ENCODE data around the gene MBNL2.

MBNL2 gene

GRCh38 chr13:97380696-97381095 lies 158.6 kb downstream of the MBNL2 start:
- no peaks in the 10 kb centered on the region for H3K9me3 Mint-ChIP-seq
- peaks cover 10 to 22% of the 10 kb centered on the region in 2 donors for H3K36me3 Mint-ChIP-seq
- H3K27ac Mint-ChIP-seq, result no peak overlapping the region
- ATAC-seq (replicated peaks) (no peak), DNase-seq (no peak)
- no peak overlapping the region for H3K4me3 Mint-ChIP-seq
- peaks cover 3 to 5% of the 10 kb centered on the region in 2 donors for H3K4me1 Mint-ChIP-seq
- no peaks in the 10 kb centered on the region for H3K27me3 Mint-ChIP-seq

GRCh38 chr13:97381189-97381588 lies 159.1 kb downstream of the MBNL2 start:
- no peak overlapping the region for H3K27ac Mint-ChIP-seq

GRCh38 chr13:97382276-97382675 lies 160.1 kb downstream of the MBNL2 start:
- no peak for DNase-seq
- Mint-ChIP-seq H3K36me3 (peaks cover 8 to 20% of the 10 kb centered on the region in 2 donors), H3K4me1 (peaks cover 14 to 20% of the 10 kb centered on the region in 2 donors), H3K27me3 (no peaks in the 10 kb centered on the region), H3K9me3 (no peaks in the 10 kb centered on the region), H3K4me3 (no peak overlapping the region), H3K27ac (no peak overlapping the region)
- no peak for ATAC-seq (replicated peaks)

More at GRCh38 chr13:97381189-97381588, 159.1 kb downstream of the MBNL2 start:
- no peak overlapping the region for H3K4me3 Mint-ChIP-seq
- ATAC-seq (replicated peaks) (no peak), DNase-seq (no peak)
- H3K36me3 Mint-ChIP-seq, result peaks cover 10 to 20% of the 10 kb centered on the region in 2 donors
- no peaks in the 10 kb centered on the region for H3K27me3 Mint-ChIP-seq
- H3K4me1 Mint-ChIP-seq, result peaks cover 5 to 9% of the 10 kb centered on the region in 2 donors
- H3K9me3 Mint-ChIP-seq, result no peaks in the 10 kb centered on the region

- no peak overlapping the region for H3K4me3 Mint-ChIP-seq
Measured at GRCh38 chr13:97384371-97384770, 162.2 kb downstream of the MBNL2 start.

GRCh38 chr13:97385146-97385545 lies 163.0 kb downstream of the MBNL2 start:
- peaks cover 4 to 27% of the 10 kb centered on the region in 2 donors for H3K36me3 Mint-ChIP-seq
- DNase-seq, result no peak
- H3K27ac Mint-ChIP-seq, result no peak overlapping the region
- H3K9me3 Mint-ChIP-seq, result no peaks in the 10 kb centered on the region
- H3K27me3 Mint-ChIP-seq, result no peaks in the 10 kb centered on the region
- no peak for ATAC-seq (replicated peaks)
- no peak overlapping the region for H3K4me3 Mint-ChIP-seq
- peaks cover 28 to 35% of the 10 kb centered on the region in 2 donors for H3K4me1 Mint-ChIP-seq

More at GRCh38 chr13:97384371-97384770, 162.2 kb downstream of the MBNL2 start:
- Mint-ChIP-seq H3K4me1 (peaks cover 28 to 35% of the 10 kb centered on the region in 2 donors), H3K27me3 (no peaks in the 10 kb centered on the region), H3K27ac (no peak overlapping the region), H3K36me3 (peaks cover 5 to 27% of the 10 kb centered on the region in 2 donors), H3K9me3 (no peaks in the 10 kb centered on the region)
- no peak for ATAC-seq (replicated peaks)
- DNase-seq, result no peak

- H3K4me1 Mint-ChIP-seq, result peaks cover 28 to 35% of the 10 kb centered on the region in 2 donors
- H3K27me3 Mint-ChIP-seq, result no peaks in the 10 kb centered on the region
- no peak for ATAC-seq (replicated peaks)
- no peak for DNase-seq
- H3K4me3 Mint-ChIP-seq, result no peak overlapping the region
- H3K27ac Mint-ChIP-seq, result no peak overlapping the region
- no peaks in the 10 kb centered on the region for H3K9me3 Mint-ChIP-seq
- H3K36me3 Mint-ChIP-seq, result peaks cover 4 to 24% of the 10 kb centered on the region in 2 donors
Measured at GRCh38 chr13:97385854-97386253, 163.7 kb downstream of the MBNL2 start.

GRCh38 chr13:97386801-97387484 lies 164.8 kb downstream of the MBNL2 start:
- Mint-ChIP-seq H3K4me1 (peaks cover 28 to 35% of the 10 kb centered on the region in 2 donors), H3K36me3 (peaks cover 4 to 20% of the 10 kb centered on the region in 2 donors), H3K27me3 (no peaks in the 10 kb centered on the region), H3K9me3 (no peaks in the 10 kb centered on the region), H3K4me3 (peak overlapping the region in 1 of 2 donors; percentile 29), H3K27ac (peak overlapping the region; percentile 42)
- ATAC-seq (replicated peaks) (peak; percentile 55 to 61), DNase-seq (no peak)

GRCh38 chr13:97387485-97387839 lies 165.3 kb downstream of the MBNL2 start:
- DNase-seq (no peak), ATAC-seq (replicated peaks) (no peak)
- Mint-ChIP-seq H3K9me3 (no peaks in the 10 kb centered on the region), H3K36me3 (peaks cover 4 to 17% of the 10 kb centered on the region in 2 donors), H3K27me3 (no peaks in the 10 kb centered on the region), H3K4me3 (peak overlapping the region in 1 of 2 donors; percentile 29), H3K4me1 (peaks cover 28 to 35% of the 10 kb centered on the region in 2 donors), H3K27ac (peak overlapping the region; percentile 14)

- Mint-ChIP-seq H3K4me3 (no peak overlapping the region), H3K27me3 (no peaks in the 10 kb centered on the region), H3K9me3 (no peaks in the 10 kb centered on the region), H3K4me1 (peaks cover 28 to 35% of the 10 kb centered on the region in 2 donors), H3K36me3 (peaks cover 0 to 13% of the 10 kb centered on the region in 2 donors), H3K27ac (no peak overlapping the region)
- DNase-seq (no peak), ATAC-seq (replicated peaks) (no peak)
Measured at GRCh38 chr13:97387890-97388289, 165.8 kb downstream of the MBNL2 start.

- H3K4me3 Mint-ChIP-seq, result no peak overlapping the region
Measured at GRCh38 chr13:97388373-97388772, 166.2 kb downstream of the MBNL2 start.

GRCh38 chr13:97390941-97391600 lies 168.9 kb downstream of the MBNL2 start:
- H3K27me3 Mint-ChIP-seq, result no peaks in the 10 kb centered on the region
- no peak for ATAC-seq (replicated peaks)
- no peak overlapping the region for H3K27ac Mint-ChIP-seq
- no peak overlapping the region for H3K4me3 Mint-ChIP-seq
- H3K4me1 Mint-ChIP-seq, result peaks cover 24 to 27% of the 10 kb centered on the region in 2 donors
- H3K9me3 Mint-ChIP-seq, result no peaks in the 10 kb centered on the region
- no peak for DNase-seq
- peaks cover 0 to 7% of the 10 kb centered on the region in 2 donors for H3K36me3 Mint-ChIP-seq

More at GRCh38 chr13:97388373-97388772, 166.2 kb downstream of the MBNL2 start:
- ATAC-seq (replicated peaks), result peak; percentile 84 to 86
- Mint-ChIP-seq H3K4me1 (peaks cover 28 to 35% of the 10 kb centered on the region in 2 donors), H3K9me3 (no peaks in the 10 kb centered on the region), H3K27me3 (no peaks in the 10 kb centered on the region), H3K36me3 (peaks cover 0 to 10% of the 10 kb centered on the region in 2 donors), H3K27ac (peak overlapping the region; percentile 7)
- DNase-seq, result peak; percentile 3

- DNase-seq (no peak), ATAC-seq (replicated peaks) (no peak)
- Mint-ChIP-seq H3K4me1 (peaks cover 16 to 17% of the 10 kb centered on the region in 2 donors), H3K27me3 (no peaks in the 10 kb centered on the region), H3K9me3 (no peaks in the 10 kb centered on the region), H3K36me3 (peaks cover 0 to 7% of the 10 kb centered on the region in 2 donors), H3K27ac (no peak overlapping the region), H3K4me3 (no peak overlapping the region)
Measured at GRCh38 chr13:97392020-97392419, 169.9 kb downstream of the MBNL2 start.

GRCh38 chr13:97394542-97394941 lies 172.4 kb downstream of the MBNL2 start:
- DNase-seq (no peak), ATAC-seq (replicated peaks) (no peak)
- Mint-ChIP-seq H3K27ac (no peak overlapping the region), H3K27me3 (no peaks in the 10 kb centered on the region), H3K4me1 (no peaks in the 10 kb centered on the region), H3K4me3 (no peak overlapping the region), H3K36me3 (no peaks in the 10 kb centered on the region), H3K9me3 (no peaks in the 10 kb centered on the region)

- H3K27me3 Mint-ChIP-seq, result no peaks in the 10 kb centered on the region
- ATAC-seq (replicated peaks) (no peak), DNase-seq (no peak)
- no peak overlapping the region for H3K4me3 Mint-ChIP-seq
- no peak overlapping the region for H3K27ac Mint-ChIP-seq
- H3K36me3 Mint-ChIP-seq, result no peaks in the 10 kb centered on the region
- H3K4me1 Mint-ChIP-seq, result no peaks in the 10 kb centered on the region
- H3K9me3 Mint-ChIP-seq, result no peaks in the 10 kb centered on the region
Measured at GRCh38 chr13:97395447-97396136, 173.5 kb downstream of the MBNL2 start.
